GM12878 (cell line): Measurements from ENCODE around the gene MCM3. TPM values are rescaled to one million over a fixed set of nuclear protein-coding genes. Genes with fewer than 3 reads are reported as not detected.

Experiments
- BMI1 ChIP-seq: fragments of 450-650 bp; IDR thresholded peaks from 2 replicates; pipeline ENCODE4 v1.6.1; 2016; ENCODE audit warnings: mild to moderate bottlenecking, moderate library complexity, borderline replicate concordance
- EED ChIP-seq: sonication (generic); IDR thresholded peaks from 2 replicates; pipeline ENCODE4 v1.6.1; 2016; ENCODE audit warnings: antibody characterized with exemption, low read depth
- EP300 ChIP-seq, 2 experiments: fragments of 150-350 bp in 1 of 2; IDR thresholded peaks; 2 replicates each; pipeline ENCODE4 v1.6.1; 2011 to 2012; ENCODE audit warnings: low read depth in 2 of 2, low read length in 2 of 2, borderline replicate concordance in 1 of 2, improper control_type of control experiment in 1 of 2, inconsistent platforms in 1 of 2; ENCODE audit not compliant: control insufficient read depth in 1 of 2
- GATAD2B ChIP-seq: fragments of 450-650 bp; conservative IDR thresholded peaks from 2 replicates; pipeline ENCODE4 v1.6.1; 2017; ENCODE audit warnings: low read depth, mild to moderate bottlenecking, moderate library complexity
- KAT2A ChIP-seq: conservative IDR thresholded peaks from 2 replicates; pipeline ENCODE4 v1.6.1; 2011; ENCODE audit warnings: low read depth, low read length; ENCODE audit not compliant: control insufficient read depth
- NBN ChIP-seq: fragments of 450-650 bp; IDR thresholded peaks from 2 replicates; pipeline ENCODE4 v1.6.1; 2016
- polyA plus RNA-seq, 11 experiments: library from polyadenylated mRNA; depleted of rRNA in 4 of 11; unstranded in 6 of 11; stranded (reverse) in 5 of 11; fragments of >200 nt; fragmentation: Nextera tagmentation in 4 of 11; fragmentation: Illumina TruSeq in 1 of 11; extraction: Ambion mirVana in 4 of 11; extraction: Trizol in 1 of 11; gene quantifications; 1 replicate in 1 of 11; 2 replicates in 10 of 11; pipeline versions ENCODE4 v1.2.1 to v1.2.3, GENCODE V29; 2011 to 2016; ENCODE audit warnings: inconsistent platforms in 2 of 11, missing spikeins in 2 of 11, low read depth in 1 of 11
- total RNA-seq, 4 experiments: library from RNA; depleted of rRNA in 3 of 4; stranded (reverse); fragments of >200 nt in 3 of 4; fragmentation: Illumina TruSeq in 1 of 4; extraction: Trizol in 1 of 4; gene quantifications; 2 replicates each; pipeline versions ENCODE4 v1.2.1 to v1.2.3, GENCODE V29; 2013 to 2021
- TF ChIP-seq, protein P1 (sequence below): IDR thresholded peaks from 2 replicates; pipeline ENCODE4 v1.6.1; 2012; ENCODE audit warnings: mild to moderate bottlenecking, low read depth, low read length
- TF ChIP-seq, protein P2 (sequence below): fragments of 450-650 bp; IDR thresholded peaks from 2 replicates; pipeline ENCODE4 v1.6.1; 2016; ENCODE audit warnings: mild to moderate bottlenecking

MCM3 gene
- total and polyA plus RNA-seq, 10 of the 15 experiments (the other 5 are each of a cell fraction or from before 2014, with no cell fraction given), result 74.1 to 265 (median 214) TPM

DNA sequence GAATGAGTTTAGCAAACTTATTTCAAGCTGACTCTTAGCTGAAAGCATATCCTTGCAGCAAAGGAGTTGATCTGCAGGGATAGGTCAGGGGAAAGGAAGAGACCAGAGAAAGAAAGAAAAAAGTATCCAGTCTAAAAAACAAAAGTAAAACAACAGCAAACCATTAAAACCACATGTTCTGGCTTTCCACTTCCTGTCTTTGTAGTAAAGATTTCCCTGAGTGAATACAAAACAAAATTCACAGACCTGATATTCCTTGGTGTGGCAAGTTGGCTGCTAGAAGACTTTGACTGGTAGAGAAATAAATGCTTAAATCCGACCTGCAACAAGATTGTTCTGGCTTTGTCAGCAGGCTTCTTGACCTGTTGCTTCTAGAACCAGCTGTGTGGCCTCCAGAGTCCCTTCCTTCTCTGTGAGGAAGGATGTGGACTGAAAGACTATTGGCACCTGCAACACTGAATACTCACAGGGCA is 23.4 kb upstream of the MCM3 start (continued):
- TF ChIP-seq, protein P1, sequence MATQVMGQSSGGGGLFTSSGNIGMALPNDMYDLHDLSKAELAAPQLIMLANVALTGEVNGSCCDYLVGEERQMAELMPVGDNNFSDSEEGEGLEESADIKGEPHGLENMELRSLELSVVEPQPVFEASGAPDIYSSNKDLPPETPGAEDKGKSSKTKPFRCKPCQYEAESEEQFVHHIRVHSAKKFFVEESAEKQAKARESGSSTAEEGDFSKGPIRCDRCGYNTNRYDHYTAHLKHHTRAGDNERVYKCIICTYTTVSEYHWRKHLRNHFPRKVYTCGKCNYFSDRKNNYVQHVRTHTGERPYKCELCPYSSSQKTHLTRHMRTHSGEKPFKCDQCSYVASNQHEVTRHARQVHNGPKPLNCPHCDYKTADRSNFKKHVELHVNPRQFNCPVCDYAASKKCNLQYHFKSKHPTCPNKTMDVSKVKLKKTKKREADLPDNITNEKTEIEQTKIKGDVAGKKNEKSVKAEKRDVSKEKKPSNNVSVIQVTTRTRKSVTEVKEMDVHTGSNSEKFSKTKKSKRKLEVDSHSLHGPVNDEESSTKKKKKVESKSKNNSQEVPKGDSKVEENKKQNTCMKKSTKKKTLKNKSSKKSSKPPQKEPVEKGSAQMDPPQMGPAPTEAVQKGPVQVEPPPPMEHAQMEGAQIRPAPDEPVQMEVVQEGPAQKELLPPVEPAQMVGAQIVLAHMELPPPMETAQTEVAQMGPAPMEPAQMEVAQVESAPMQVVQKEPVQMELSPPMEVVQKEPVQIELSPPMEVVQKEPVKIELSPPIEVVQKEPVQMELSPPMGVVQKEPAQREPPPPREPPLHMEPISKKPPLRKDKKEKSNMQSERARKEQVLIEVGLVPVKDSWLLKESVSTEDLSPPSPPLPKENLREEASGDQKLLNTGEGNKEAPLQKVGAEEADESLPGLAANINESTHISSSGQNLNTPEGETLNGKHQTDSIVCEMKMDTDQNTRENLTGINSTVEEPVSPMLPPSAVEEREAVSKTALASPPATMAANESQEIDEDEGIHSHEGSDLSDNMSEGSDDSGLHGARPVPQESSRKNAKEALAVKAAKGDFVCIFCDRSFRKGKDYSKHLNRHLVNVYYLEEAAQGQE, result no peak
- TF ChIP-seq KAT2A, result no peak
- TF ChIP-seq GATAD2B, result peak; percentile 50; the same call in 1 of the 2 replicates
- TF ChIP-seq EP300 (IDR thresholded peaks at IDR 0.05; ENCODE audit: borderline replicate concordance in 1 of 2, control insufficient read depth in 1 of 2, low read depth in 2 of 2, low read length in 2 of 2), result peak in 1 of 2 experiments; percentile 18; a peak in 1 of 4 replicates
- TF ChIP-seq NBN, result 0 out of 2 replicates have a peak, but pooled peaks have one; percentile 32
- 0 out of 2 replicates have a peak, but pooled peaks have one; percentile 21 for TF ChIP-seq EED
- TF ChIP-seq, protein P2, sequence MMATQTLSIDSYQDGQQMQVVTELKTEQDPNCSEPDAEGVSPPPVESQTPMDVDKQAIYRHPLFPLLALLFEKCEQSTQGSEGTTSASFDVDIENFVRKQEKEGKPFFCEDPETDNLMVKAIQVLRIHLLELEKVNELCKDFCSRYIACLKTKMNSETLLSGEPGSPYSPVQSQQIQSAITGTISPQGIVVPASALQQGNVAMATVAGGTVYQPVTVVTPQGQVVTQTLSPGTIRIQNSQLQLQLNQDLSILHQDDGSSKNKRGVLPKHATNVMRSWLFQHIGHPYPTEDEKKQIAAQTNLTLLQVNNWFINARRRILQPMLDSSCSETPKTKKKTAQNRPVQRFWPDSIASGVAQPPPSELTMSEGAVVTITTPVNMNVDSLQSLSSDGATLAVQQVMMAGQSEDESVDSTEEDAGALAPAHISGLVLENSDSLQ, result no peak
- 0 out of 2 replicates have a peak, but pooled peaks have one; percentile 16 for TF ChIP-seq BMI1
